Fibroblast of upper back skin (primary cell): ENCODE data around the gene TBL1XR1.
"Not testable (repeated sequence)": the region's sequence is repeated elsewhere in the genome, so short reads cannot be mapped to it uniquely, and the experiment has no call there.

Source experiments
- DNase-seq: peaks from one replicate; pipeline ENCODE4 v3.0.0-alpha.2; 2013

TBL1XR1 gene

GRCh38 chr3:177180506-177180905, 16.8 kb downstream of the TBL1XR1 start:
- no peak for DNase-seq

GRCh38 chr3:177179281-177180067, 17.8 kb downstream of the TBL1XR1 start:
- DNase-seq, result no peak

GRCh38 chr3:177177749-177178221, 19.5 kb downstream of the TBL1XR1 start:
- DNase-seq, result no peak

GRCh38 chr3:177174607-177175170, 22.6 kb downstream of the TBL1XR1 start:
- DNase-seq, result no peak

GRCh38 chr3:177169936-177170722, 27.2 kb downstream of the TBL1XR1 start:
- no peak for DNase-seq

GRCh38 chr3:177168431-177168830, 28.9 kb downstream of the TBL1XR1 start:
- no peak for DNase-seq

- DNase-seq, result no peak
Measured at GRCh38 chr3:177162742-177163141, 34.5 kb downstream of the TBL1XR1 start.

- not testable (repeated sequence) for DNase-seq
Measured at GRCh38 chr3:177161603-177162002, 35.7 kb downstream of the TBL1XR1 start.

GRCh38 chr3:177158461-177158860, 38.8 kb downstream of the TBL1XR1 start:
- no peak for DNase-seq

- DNase-seq, result no peak
Measured at GRCh38 chr3:177157492-177157891, 39.8 kb downstream of the TBL1XR1 start.

- no peak for DNase-seq
Measured at GRCh38 chr3:177154733-177155132, 42.5 kb downstream of the TBL1XR1 start.

GRCh38 chr3:177150970-177151627, 46.2 kb downstream of the TBL1XR1 start:
- peak; percentile 93 for DNase-seq

- peak; percentile 31 for DNase-seq
Measured at GRCh38 chr3:177150218-177150916, 46.9 kb downstream of the TBL1XR1 start.

- DNase-seq, result no peak
Measured at GRCh38 chr3:177149106-177149505, 48.2 kb downstream of the TBL1XR1 start.

- DNase-seq, result no peak
Measured at GRCh38 chr3:177147790-177148189, 49.5 kb downstream of the TBL1XR1 start.

- peak; percentile 76 for DNase-seq
Measured at GRCh38 chr3:177146646-177147045, 50.6 kb downstream of the TBL1XR1 start.

GRCh38 chr3:177145954-177146353, 51.3 kb downstream of the TBL1XR1 start:
- no peak for DNase-seq

- no peak for DNase-seq
Measured at GRCh38 chr3:177145381-177145780, 51.9 kb downstream of the TBL1XR1 start.

GRCh38 chr3:177144922-177145321, 52.4 kb downstream of the TBL1XR1 start:
- no peak for DNase-seq

- DNase-seq, result no peak
Measured at GRCh38 chr3:177141899-177142646, 55.2 kb downstream of the TBL1XR1 start.

GRCh38 chr3:177141471-177141870, 55.8 kb downstream of the TBL1XR1 start:
- no peak for DNase-seq

- DNase-seq, result not testable (repeated sequence)
Measured at GRCh38 chr3:177139220-177139619, 58.1 kb downstream of the TBL1XR1 start.
